HG03571 (cell line): Measurements from ENCODE around the gene WTAP.
"Not testable (repeated sequence)": the region's sequence is repeated elsewhere in the genome, so short reads cannot be mapped to it uniquely, and the experiment has no call there.

Experiments used
- ATAC-seq: cut with Tn5 transposase; IDR thresholded peaks from one replicate; pipeline ENCODE4 v1.9.1; 2021; ENCODE audit not compliant: unreplicated experiment

WTAP gene

DNA sequence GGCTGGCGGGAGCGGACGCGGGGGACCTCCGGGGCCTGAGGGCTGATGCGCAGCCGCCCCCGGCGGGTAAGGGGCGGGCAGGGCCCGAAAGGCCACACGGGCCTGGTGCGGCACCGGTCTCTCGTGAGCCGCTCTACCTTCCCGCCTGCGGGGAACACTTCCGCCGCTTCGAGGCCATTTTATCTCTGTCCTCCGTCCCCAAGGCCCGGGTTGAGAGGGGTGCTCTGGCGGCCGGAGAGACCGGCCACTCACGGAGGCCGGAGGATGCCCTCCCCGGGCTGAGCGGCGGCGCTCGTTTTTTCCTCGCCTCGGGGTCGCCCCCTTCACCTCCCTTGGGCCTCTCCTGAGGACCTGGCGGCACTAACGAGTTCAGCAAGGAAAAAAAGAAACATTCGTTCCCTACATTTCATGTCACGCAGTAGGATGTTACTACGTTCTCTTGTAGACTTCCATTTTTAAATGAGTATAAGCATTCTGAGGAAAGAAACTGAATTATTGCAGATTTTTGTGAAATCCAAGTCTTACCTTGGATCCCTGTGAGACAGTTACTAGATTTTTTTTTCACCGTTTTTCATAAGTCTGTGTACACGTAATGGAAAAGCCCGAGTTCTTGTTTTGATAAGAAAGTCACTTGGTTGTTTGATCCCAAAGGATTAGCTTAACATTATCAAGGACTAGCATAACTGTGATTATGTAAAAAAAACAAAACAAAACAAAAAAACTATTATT, 575 bp downstream of the WTAP start:
- peak; percentile 28 for ATAC-seq

DNA sequence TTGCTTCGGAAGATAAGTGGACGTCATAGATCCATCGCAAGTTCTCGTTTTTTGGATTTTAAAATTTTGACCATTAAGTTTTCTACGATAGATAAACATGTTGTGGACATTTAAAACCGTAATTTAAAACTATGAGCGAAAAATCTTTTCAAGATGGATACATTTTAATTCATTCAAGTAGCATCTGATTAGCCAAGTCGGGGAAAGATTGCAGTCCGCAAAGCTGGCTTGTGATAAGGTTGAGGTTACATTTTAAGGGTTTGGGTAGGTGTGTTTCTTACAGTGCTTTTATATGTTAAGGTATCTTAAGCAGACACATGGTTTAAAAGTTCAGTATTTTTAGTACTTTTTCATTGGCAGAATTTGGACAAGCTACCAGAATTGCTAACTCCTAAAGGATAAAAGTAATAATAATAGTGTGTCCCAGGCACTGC, 1.2 kb downstream of the WTAP start:
- ATAC-seq = no peak

DNA sequence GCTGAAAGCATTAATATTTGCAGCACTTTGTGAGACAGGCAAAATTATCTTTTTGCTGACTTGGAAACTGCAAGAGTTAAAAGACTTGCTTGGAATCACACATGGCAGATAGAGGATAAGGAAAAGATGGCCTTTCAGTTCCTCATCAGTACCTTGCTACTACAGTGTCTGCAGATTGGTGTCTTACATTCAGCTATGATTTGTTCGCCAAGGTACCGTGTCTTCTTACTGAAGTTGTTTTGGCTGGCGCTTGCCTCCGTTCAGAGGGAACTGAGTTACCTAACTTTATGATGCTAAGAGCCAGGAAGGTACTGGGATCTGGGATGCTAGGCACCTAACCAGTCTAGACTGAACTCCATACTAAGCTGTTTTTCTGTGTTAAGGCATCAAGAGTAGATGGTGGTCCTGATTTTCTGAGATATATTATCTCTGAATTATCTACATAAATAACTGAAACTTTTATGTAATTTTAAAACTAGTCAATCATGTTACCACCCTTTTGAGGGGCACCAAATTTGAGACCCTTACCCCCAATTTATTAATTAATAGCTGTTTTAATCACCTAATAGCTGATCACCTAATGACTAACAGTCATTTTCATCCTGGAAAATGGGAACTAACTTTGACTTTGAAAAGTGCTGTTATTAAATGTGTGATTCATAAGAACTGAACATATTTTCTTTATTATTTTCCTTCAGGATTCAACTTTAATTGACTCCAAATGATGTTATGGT, 2.5 kb downstream of the WTAP start:
- no peak for ATAC-seq

DNA sequence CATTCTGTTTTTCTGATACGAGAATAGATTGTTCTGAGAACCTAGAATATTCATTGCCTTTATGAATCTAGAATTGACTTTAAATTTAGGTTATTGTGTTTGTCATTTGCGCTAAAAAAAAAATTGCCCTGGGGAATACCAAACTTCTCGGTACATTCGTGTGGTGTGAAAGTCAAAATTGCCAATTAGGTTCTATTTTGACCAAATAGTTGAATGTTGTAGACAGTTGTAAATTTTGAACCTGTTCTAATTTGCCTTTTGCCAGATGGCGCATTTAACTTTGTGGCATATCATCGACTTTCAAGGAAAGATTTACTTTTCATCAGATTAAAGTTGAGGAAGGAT, 3.0 kb downstream of the WTAP start:
- no peak for ATAC-seq

DNA sequence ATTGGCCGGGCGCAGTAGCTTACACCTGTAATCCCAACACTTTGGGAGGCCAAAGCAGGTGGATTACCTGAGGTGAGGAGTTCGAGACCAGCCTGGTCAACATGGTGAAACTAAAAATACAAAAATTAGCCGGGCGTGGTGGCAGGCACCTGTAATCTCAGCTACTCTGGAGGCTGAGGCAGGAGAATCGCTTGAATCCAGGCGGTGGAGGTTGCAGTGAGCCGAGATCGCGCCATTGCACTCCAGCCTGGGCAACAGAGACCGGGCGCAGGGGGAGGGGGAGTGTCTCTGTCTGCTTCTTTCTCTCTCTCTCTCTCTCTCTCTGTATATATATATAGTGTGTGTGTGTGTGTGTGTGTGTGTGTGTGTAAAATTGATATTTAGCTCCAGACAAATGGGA, 5.2 kb downstream of the WTAP start:
- not testable (repeated sequence) for ATAC-seq

DNA sequence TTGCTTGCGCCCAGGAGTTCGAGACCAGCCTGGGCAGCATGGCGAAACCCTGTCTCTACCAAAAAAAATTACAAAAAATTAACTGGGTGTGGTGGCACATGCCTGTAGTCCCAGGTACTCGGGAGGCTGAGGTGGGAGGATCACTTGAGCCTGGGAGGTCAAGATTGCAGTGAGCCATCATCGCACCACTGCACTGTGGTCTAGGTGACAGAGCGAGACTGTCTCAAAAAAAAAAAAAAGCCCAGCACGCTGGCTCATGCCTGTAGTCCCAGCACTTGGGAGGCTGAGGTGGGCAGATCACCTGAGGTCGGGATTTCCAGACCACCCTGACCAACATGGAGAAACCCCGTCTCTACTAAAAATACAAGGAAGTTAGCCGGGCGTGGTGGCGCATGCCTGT, 6.1 kb downstream of the WTAP start:
- ATAC-seq = not testable (repeated sequence)

DNA sequence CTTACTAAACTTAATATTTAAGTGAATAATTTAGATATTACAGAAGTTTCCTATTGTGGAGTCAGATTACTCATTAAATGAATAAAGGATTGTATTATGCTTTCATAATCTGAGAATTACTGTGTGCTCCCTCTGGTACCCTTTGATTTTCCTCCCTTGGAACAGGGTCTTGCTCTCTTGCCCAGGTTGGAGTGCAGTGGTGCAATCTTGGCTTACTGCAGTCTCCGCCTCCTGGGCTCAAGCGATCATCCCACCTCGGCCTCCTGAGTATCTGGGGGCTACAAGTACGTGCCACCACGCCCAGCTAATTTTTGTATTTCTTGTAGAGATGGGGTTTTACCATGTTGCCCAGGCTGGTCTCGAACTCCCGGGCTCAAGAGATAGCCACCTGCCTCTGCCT, 9.6 kb downstream of the WTAP start:
- no peak for ATAC-seq

DNA sequence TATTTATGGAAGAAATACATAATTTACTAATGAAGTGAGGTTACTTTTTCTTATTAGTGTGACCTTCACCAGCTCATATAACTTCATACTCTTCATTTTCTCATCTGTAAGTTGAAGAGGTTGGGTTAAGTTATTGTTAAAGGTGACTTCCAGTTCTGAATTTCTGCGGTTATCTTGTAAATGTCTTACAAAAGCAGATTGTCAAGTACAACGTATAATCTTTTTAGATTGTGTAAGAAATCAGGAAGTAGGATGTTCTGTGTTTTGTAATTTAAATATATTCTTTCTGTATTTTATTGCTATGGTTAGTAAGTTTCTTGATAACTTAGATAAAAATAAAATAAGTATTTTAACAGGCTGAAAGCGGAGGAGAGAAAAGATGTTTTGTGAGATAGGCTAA, 12.0 kb downstream of the WTAP start:
- ATAC-seq = no peak

DNA sequence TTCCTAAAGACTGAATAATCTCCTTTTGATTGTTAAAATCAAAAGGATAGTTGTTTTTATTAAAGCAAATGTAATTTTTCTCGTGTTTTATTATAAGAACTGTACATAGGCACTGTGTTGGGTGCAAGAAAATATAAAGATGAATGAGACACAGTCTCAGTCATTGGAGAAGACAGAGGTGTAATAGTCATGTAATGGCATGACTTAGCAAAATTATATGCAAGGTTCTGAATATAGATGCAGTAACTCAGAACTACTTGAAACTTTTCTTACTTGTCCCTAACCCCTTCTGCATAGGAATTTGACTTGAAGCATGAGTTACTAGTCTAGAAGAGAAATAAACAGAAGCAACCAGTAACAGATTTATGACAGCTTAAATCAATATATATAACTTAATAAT, 14.9 kb downstream of the WTAP start:
- no peak for ATAC-seq

DNA sequence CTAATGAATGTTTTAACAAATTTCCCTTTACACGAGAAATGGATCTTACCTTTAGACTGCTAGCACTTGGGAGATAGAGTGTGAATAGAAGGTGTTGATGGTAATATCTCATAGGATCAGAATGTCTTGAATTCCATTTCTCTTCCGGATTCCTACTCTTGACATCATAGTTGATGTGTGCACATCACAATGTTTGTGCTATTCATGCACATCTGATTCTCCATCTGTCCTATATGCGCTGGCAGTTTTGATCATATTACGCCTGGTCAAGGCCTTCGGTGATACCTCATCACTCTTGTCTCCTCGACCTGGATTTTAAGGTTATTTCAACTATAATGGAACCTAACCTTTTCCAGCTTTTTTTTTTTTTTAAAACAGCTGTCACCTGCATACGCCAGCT, 17.8 kb downstream of the WTAP start:
- ATAC-seq = no peak

DNA sequence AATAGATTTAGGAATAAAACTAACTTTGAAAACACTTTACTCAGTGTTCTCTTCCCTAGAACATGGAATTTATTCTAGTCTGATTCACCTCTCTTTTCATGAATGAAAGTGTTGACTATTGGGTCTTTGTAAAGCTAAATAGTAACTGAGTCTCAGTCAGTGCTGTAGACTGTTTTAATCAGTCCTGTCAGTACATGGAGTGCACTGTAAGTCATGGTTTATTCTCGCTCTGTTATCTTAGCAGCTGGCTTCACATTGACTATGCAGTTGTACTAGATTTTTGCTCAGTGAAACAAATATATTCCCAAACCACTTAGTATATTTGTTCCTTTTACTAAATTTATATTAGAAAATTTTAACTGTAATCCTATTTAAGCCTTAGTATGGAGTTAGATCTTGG, 19.5 kb downstream of the WTAP start:
- ATAC-seq = no peak

DNA sequence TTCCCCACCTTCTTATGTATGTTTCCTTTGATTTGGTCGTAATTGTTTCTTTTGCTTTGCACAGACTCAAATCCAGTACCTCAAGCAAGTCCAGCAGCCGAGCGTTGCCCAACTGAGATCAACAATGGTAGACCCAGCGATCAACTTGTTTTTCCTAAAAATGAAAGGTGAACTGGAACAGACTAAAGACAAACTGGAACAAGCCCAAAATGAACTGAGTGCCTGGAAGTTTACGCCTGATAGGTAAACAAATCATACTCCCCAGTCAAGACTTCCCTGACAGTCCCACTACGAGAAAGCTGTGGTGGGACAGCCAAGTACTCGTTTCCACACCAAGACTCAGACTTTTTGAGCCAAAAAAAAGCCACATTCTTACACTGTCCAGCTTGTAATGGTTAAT, 20.8 kb downstream of the WTAP start:
- not testable (repeated sequence) for ATAC-seq

DNA sequence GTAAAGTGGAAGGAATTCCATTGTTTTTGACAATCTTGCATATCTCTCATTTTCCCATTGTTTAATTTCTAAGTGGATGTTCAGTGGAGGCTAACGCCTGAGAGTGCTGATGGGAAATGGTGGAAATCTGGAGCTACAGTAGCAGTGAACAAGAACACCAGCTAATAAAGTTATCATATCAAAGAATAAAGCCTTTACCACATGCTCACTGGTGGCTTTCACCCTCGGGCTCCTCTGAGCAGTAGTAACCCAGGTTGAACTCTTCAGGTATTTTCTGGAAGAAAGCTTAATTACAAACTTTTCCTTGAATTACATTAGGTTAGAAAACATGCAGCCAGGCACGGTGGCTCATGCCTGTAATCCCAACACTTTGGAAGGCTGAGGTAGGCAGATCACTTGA, 24.1 kb downstream of the WTAP start:
- ATAC-seq = no peak

DNA sequence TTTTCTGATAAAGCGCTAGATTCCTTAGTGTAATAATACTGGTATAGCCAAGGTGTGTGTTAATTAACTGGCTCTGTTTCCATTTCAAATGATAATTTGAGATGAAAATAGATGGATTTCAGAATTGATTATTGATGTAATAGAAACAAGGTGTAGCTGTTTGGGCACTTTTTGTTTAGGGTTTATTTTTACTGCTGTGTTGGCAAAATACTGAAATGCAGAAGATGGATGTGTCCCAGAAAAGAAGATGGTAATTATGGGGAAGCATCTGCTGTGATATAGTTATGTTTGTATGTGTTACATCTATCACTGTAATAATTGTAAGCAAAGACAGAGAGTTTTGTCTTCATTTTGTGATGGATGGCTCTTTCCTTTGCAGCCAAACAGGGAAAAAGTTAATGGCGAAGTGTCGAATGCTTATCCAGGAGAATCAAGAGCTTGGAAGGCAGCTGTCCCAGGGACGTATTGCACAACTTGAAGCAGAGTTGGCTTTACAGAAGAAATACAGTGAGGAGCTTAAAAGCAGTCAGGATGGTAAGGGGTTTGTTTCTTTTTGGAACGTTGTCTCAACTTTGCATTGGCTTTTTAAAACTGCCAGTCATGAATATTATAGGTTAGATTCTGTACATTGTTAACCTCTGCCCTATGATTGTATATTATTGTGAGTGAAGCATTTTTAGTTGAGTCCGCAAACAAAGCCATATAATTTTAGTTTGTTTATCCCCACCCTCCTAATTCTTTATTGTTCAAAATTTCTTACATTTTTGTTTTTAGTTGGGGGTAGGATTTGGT, 26.0 kb downstream of the WTAP start:
- no peak for ATAC-seq

DNA sequence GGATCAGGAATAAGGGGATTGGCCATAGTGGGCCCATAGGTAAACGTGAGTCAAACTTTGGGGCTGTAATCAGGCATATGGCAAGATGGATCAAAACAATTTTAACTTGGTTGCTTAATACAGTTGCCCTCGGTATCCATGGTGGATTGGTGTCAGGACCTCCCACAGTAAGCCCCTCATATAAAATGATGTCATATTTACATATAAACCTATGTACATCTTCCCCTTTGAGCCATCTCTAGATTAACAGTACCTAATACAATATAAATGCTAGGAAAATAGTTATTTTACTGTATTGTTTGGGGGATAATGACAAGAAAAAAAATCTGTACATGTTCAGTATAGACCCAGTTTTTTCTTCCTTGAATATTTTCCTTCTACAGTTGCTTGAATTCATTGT, 27.1 kb downstream of the WTAP start:
- no peak for ATAC-seq

DNA sequence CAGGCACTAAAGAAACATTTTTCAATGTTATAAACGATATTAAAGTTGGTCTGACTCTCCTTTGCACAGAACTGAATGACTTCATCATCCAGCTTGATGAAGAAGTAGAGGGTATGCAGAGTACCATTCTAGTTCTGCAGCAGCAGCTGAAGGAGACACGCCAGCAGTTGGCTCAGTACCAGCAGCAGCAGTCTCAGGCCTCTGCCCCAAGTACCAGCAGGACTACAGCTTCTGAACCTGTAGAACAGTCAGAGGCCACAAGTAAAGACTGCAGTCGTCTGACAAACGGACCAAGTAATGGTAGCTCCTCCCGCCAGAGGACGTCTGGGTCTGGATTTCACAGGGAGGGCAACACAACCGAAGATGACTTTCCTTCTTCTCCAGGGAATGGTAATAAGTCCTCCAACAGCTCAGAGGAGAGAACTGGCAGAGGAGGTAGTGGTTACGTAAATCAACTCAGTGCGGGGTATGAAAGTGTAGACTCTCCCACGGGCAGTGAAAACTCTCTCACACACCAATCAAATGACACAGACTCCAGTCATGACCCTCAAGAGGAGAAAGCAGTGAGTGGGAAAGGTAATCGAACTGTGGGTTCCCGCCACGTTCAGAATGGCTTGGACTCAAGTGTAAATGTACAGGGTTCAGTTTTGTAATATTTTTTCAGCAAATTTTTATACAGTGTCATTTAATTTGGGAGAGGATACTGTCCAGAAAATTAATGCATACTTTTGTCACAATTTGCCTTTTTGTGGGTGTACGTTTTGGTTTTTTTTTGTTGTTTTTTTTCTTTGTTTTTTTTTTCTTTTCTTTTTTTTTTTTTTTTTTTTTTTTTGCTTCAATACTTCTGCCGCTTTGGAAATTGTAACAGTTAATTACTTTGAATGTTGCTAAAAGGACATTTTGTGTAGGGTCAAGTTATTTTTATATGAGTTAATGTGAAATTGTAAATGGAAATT, 27.9 kb downstream of the WTAP start:
- no peak for ATAC-seq

DNA sequence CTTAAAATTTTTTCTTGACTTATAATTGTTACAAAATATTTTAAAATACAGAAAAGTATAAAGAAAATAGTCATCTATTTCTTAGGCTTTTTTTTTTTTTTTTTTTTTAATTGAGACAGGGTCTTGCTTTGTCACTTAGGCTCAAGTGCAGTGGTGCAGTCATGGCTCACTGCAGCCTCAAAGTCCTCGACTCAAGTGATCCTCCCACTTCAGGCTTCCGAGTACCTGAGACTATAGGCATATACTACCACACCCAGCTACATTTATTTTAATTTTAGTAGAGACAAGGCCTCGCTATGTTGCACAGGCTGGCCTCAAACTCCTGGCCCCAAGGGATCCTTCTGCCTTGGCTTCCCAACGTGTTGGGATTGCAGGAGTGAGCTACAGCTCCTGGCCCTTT, 29.2 kb downstream of the WTAP start:
- ATAC-seq = no peak

DNA sequence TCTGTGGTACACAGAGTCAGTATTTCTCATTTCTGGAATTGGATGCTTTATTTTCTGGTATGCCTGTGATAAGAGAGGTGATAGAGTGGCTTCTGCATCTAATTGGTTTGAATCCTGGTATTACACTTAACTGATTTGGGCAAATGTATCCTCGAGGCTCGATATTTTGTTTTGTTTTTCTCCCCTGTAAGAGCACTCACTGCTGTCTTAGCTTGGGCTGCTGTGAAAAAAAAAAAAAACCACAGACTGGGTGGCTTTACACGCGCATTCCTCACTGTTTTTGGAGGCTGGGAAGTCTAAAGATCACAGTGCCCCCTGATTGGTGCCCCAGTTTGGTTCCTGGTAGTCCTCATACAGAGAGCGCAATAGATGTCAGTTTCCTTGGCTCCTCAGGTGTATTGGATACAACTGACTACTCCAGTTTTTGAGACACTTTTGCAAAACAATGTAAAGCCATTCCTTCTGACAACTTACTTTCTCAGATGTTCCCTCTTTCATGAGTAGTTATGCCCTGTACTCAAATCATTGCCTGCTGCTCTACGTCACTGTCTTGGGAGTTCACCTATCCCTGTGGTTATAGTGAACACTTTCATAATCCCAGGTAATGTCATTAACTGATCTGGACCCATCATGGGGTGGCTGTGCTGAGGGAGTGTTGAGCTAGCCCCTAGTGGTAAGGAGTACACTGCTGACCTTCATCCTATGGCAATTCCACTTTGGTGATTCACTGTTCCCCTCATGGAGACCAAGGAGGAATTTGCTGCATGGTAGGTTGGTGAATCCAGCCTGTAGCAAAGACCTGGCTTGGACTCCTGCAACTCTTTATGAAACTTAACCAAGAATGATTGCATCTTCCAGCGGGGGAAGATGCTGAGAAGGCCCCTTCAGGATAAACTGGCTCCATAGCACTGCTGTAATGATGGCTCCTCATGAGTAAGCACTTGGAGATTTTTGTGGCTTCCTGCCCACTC, 31.0 kb downstream of the WTAP start:
- no peak for ATAC-seq

DNA sequence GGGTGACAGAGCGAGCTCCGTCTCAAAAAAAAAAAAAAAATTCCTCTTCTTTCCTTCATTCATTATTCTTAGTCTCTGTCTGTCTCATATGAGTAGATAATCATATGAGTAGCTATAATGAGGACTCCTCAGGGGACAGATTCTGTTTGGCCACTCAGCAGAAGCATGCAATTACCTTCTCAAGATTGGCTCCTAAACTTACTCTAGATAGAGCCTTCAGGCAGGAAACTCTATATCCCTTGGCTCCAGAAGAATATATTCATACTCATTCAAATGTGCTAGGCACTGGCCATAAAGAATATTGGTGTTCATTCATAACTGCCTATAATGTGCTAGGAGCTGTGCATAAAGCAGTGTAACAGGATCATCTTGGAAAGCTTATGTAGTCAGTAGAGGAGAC, 32.3 kb downstream of the WTAP start:
- no peak for ATAC-seq

DNA sequence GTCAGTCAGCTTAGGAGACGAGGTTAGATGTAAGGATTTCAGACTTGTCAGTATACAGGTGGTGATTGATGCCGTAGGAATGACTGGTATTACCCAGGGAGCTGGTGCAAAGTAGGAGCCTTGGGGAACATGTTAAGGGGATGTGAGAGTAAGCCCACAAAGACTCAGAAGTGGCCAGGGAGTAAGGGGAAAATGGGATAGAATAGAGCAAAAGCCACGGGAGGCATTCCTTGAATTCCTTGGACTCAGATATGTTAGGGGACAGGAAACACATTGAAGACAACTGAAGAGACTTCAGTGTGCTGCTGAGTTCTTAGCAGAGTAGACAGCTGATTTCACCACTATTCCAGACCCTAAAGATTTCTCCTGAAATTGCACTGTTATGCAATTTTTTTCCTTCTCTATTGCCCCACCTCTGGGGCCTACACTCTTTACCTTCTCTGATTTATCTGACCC, 33.3 kb downstream of the WTAP start:
- ATAC-seq = no peak
